Endothelial cell (in vitro differentiated cells): ENCODE measurements around the gene REEP3. TPM values are rescaled to one million over a fixed set of nuclear protein-coding genes. Genes with fewer than 3 reads are reported as not detected.

Source experiments
- DNase-seq: peaks from one replicate; pipeline ENCODE4 v3.0.0; 2021; ENCODE audit warnings: low spot score
- H3K27ac Mint-ChIP-seq: one replicate; pipeline ENCODE4 v1.8.0; 2021; ENCODE audit warnings: mixed read lengths, inconsistent platforms; ENCODE audit not compliant: unreplicated experiment
- H3K27me3 Mint-ChIP-seq: one replicate; pipeline ENCODE4 v1.8.0; 2021; ENCODE audit warnings: mild to moderate bottlenecking, moderate library complexity, mixed read lengths, inconsistent platforms; ENCODE audit not compliant: unreplicated experiment
- H3K36me3 Mint-ChIP-seq: one replicate; pipeline ENCODE4 v1.8.0; 2021; ENCODE audit warnings: mild to moderate bottlenecking, low read depth, mixed read lengths, inconsistent platforms; ENCODE audit not compliant: unreplicated experiment
- H3K4me1 Mint-ChIP-seq: one replicate; pipeline ENCODE4 v1.8.0; 2021; ENCODE audit warnings: mild to moderate bottlenecking, mixed read lengths, inconsistent platforms; ENCODE audit not compliant: unreplicated experiment
- H3K4me3 Mint-ChIP-seq: one replicate; pipeline ENCODE4 v1.8.0; 2021; ENCODE audit warnings: mild to moderate bottlenecking, mixed read lengths, inconsistent platforms; ENCODE audit not compliant: unreplicated experiment
- H3K9me3 Mint-ChIP-seq: one replicate; pipeline ENCODE4 v1.8.0; 2021; ENCODE audit warnings: mixed read lengths, inconsistent platforms; ENCODE audit not compliant: unreplicated experiment
- total RNA-seq: library from RNA; stranded (reverse); fragmentation: NEBNext Ultra II Directional; extraction: Animal tissue kit (Norgen Biotek cat#: 25700); gene quantifications from one replicate; pipeline ENCODE4 v1.2.1, GENCODE V29; 2021; ENCODE audit not compliant: unreplicated experiment
- TF ChIP-seq, protein P1 (sequence below): fragments of 200-600 bp; sonication (generic); IDR thresholded peaks from one replicate; pipeline ENCODE4 v1.5.0; 2021; ENCODE audit warnings: antibody characterized with exemption; ENCODE audit not compliant: unreplicated experiment

REEP3 gene
- total RNA-seq, 1 donor from 2014 or later = 26.1 TPM

DNA sequence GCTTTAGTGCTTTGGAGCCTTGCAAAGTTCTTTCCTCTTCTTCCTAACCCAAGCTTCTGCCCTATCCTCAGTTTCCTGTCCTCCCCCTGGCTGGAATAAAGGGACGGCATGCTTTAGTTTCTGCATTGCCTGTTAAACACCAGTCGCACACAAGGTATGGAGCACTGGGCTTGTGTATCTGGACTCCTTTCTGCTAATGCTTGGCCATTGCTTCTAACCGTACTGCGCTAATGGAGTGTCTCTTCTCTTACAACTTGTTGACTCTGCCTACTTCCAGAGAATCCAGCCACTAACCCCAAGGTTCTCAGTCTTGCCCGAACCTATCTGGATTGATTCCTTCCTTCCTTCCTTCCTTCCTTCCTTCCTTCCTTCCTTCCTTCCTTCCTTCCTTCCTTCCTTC is 120.6 kb downstream of the REEP3 start:
- Mint-ChIP-seq H3K27ac (no peak overlapping the region), H3K9me3 (no peaks in the 10 kb centered on the region), H3K4me1 (peaks cover 31% of the 10 kb centered on the region), H3K36me3 (peaks cover 3% of the 10 kb centered on the region), H3K4me3 (no peak overlapping the region), H3K27me3 (peaks cover 5% of the 10 kb centered on the region)
- TF ChIP-seq, protein P1, sequence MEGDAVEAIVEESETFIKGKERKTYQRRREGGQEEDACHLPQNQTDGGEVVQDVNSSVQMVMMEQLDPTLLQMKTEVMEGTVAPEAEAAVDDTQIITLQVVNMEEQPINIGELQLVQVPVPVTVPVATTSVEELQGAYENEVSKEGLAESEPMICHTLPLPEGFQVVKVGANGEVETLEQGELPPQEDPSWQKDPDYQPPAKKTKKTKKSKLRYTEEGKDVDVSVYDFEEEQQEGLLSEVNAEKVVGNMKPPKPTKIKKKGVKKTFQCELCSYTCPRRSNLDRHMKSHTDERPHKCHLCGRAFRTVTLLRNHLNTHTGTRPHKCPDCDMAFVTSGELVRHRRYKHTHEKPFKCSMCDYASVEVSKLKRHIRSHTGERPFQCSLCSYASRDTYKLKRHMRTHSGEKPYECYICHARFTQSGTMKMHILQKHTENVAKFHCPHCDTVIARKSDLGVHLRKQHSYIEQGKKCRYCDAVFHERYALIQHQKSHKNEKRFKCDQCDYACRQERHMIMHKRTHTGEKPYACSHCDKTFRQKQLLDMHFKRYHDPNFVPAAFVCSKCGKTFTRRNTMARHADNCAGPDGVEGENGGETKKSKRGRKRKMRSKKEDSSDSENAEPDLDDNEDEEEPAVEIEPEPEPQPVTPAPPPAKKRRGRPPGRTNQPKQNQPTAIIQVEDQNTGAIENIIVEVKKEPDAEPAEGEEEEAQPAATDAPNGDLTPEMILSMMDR = no peak
- no peak for DNase-seq

- Mint-ChIP-seq H3K36me3 (peaks cover 3% of the 10 kb centered on the region), H3K27ac (no peak overlapping the region), H3K4me1 (peaks cover 31% of the 10 kb centered on the region), H3K9me3 (no peaks in the 10 kb centered on the region), H3K27me3 (peaks cover 4% of the 10 kb centered on the region), H3K4me3 (no peak overlapping the region)
- no peak for DNase-seq
- TF ChIP-seq, protein P1 = no peak
These were observed 121.6 kb downstream of the REEP3 start for GRCh38 chr10:63642808-63643207.

GRCh38 chr10:63644418-63645142 is 123.4 kb downstream of the REEP3 start:
- Mint-ChIP-seq H3K4me1 (peaks cover 31% of the 10 kb centered on the region), H3K4me3 (no peak overlapping the region)
- TF ChIP-seq, protein P1 = no peak

GRCh38 chr10:63645195-63645594 is 124.0 kb downstream of the REEP3 start:
- TF ChIP-seq, protein P1 = no peak
- H3K27ac Mint-ChIP-seq = no peak overlapping the region
- peaks cover 31% of the 10 kb centered on the region for H3K4me1 Mint-ChIP-seq
- no peak for DNase-seq
- no peaks in the 10 kb centered on the region for H3K9me3 Mint-ChIP-seq
- H3K36me3 Mint-ChIP-seq = peaks cover 3% of the 10 kb centered on the region
- no peak overlapping the region for H3K4me3 Mint-ChIP-seq
- peaks cover 3% of the 10 kb centered on the region for H3K27me3 Mint-ChIP-seq

More at GRCh38 chr10:63644418-63645142, 123.4 kb downstream of the REEP3 start:
- Mint-ChIP-seq H3K27ac (peak overlapping the region; percentile 23), H3K9me3 (no peaks in the 10 kb centered on the region), H3K36me3 (peaks cover 3% of the 10 kb centered on the region), H3K27me3 (peaks cover 3% of the 10 kb centered on the region)
- DNase-seq = no peak

- no peak for DNase-seq
- H3K27ac Mint-ChIP-seq = no peak overlapping the region
These were observed 125.3 kb downstream of the REEP3 start for GRCh38 chr10:63646491-63646890.

More at GRCh38 chr10:63646491-63646890, 125.3 kb downstream of the REEP3 start:
- TF ChIP-seq, protein P1 = no peak
- Mint-ChIP-seq H3K4me3 (no peak overlapping the region), H3K9me3 (no peaks in the 10 kb centered on the region), H3K27me3 (peaks cover 3% of the 10 kb centered on the region), H3K4me1 (peaks cover 31% of the 10 kb centered on the region), H3K36me3 (peaks cover 3% of the 10 kb centered on the region)
